Endothelial cell (in vitro differentiated cells): Measurements from ENCODE around the gene WDR93. TPM values are rescaled to one million over a fixed set of nuclear protein-coding genes. Genes with fewer than 3 reads are reported as not detected.

Source experiments
- DNase-seq: peaks from one replicate; pipeline ENCODE4 v3.0.0; 2021; ENCODE audit warnings: low spot score
- H3K27ac Mint-ChIP-seq: one replicate; pipeline ENCODE4 v1.8.0; 2021; ENCODE audit warnings: mixed read lengths, inconsistent platforms; ENCODE audit not compliant: unreplicated experiment
- H3K27me3 Mint-ChIP-seq: one replicate; pipeline ENCODE4 v1.8.0; 2021; ENCODE audit warnings: mild to moderate bottlenecking, moderate library complexity, mixed read lengths, inconsistent platforms; ENCODE audit not compliant: unreplicated experiment
- H3K36me3 Mint-ChIP-seq: one replicate; pipeline ENCODE4 v1.8.0; 2021; ENCODE audit warnings: mild to moderate bottlenecking, low read depth, mixed read lengths, inconsistent platforms; ENCODE audit not compliant: unreplicated experiment
- H3K4me1 Mint-ChIP-seq: one replicate; pipeline ENCODE4 v1.8.0; 2021; ENCODE audit warnings: mild to moderate bottlenecking, mixed read lengths, inconsistent platforms; ENCODE audit not compliant: unreplicated experiment
- H3K4me3 Mint-ChIP-seq: one replicate; pipeline ENCODE4 v1.8.0; 2021; ENCODE audit warnings: mild to moderate bottlenecking, mixed read lengths, inconsistent platforms; ENCODE audit not compliant: unreplicated experiment
- H3K9me3 Mint-ChIP-seq: one replicate; pipeline ENCODE4 v1.8.0; 2021; ENCODE audit warnings: mixed read lengths, inconsistent platforms; ENCODE audit not compliant: unreplicated experiment
- CTCF ChIP-seq: fragments of 200-600 bp; sonication (generic); IDR thresholded peaks from one replicate; pipeline ENCODE4 v1.5.0; 2021; ENCODE audit warnings: antibody characterized with exemption; ENCODE audit not compliant: unreplicated experiment
- total RNA-seq: library from RNA; stranded (reverse); fragmentation: NEBNext Ultra II Directional; extraction: Animal tissue kit (Norgen Biotek cat#: 25700); gene quantifications from one replicate; pipeline ENCODE4 v1.2.1, GENCODE V29; 2021; ENCODE audit not compliant: unreplicated experiment

WDR93 gene
- total RNA-seq, 1 donor from 2014 or later, result 0.13 TPM

DNA sequence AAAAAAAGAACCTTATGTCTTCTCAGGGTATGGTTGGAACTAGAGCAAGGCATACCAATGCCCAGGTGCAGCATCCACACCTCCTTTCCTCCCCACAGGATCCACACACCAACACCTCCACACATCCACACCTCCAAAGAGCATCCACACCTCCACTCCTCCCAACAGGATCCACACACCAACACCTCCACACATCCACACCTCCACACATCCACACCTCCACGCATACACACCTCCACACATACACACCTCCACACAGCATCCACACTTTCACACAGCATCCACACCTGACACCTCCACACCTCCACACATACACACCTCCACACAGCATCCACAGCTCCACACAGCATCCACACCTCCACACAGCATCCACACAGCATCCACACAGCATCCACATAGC, 55.2 kb downstream of the WDR93 start:
- H3K4me1 Mint-ChIP-seq, result no peaks in the 10 kb centered on the region
- H3K27me3 Mint-ChIP-seq, result peaks cover 7% of the 10 kb centered on the region
- no peak overlapping the region for H3K27ac Mint-ChIP-seq
- no peak for TF ChIP-seq CTCF
- no peaks in the 10 kb centered on the region for H3K9me3 Mint-ChIP-seq
- H3K4me3 Mint-ChIP-seq, result no peak overlapping the region
- DNase-seq, result no peak
- H3K36me3 Mint-ChIP-seq, result no peaks in the 10 kb centered on the region

DNA sequence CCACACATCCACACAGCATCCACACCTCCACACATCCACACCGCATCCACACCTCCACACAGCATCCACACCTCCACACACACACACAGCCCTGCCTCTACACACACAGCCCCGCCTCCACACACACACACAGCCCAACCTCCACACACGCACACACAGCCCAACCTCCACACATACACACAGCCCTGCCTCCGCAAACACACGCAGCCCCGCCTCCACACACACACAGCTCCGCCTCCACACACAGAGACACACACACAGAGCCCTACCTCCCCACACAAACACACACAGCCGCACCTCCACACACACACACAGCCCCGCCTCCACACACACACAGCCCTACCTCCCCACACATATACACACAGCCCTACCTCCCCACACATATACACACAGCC, 55.8 kb downstream of the WDR93 start:
- DNase-seq, result no peak
- H3K4me1 Mint-ChIP-seq, result no peaks in the 10 kb centered on the region
- H3K9me3 Mint-ChIP-seq, result no peaks in the 10 kb centered on the region
- no peak overlapping the region for H3K27ac Mint-ChIP-seq
- H3K27me3 Mint-ChIP-seq, result peaks cover 7% of the 10 kb centered on the region
- TF ChIP-seq CTCF, result no peak
- no peak overlapping the region for H3K4me3 Mint-ChIP-seq
- no peaks in the 10 kb centered on the region for H3K36me3 Mint-ChIP-seq

GRCh38 chr15:89747708-89748682, 57.4 kb downstream of the WDR93 start:
- H3K27me3 Mint-ChIP-seq, result peaks cover 7% of the 10 kb centered on the region
- no peaks in the 10 kb centered on the region for H3K9me3 Mint-ChIP-seq
- H3K4me3 Mint-ChIP-seq, result no peak overlapping the region
- no peaks in the 10 kb centered on the region for H3K4me1 Mint-ChIP-seq
- H3K27ac Mint-ChIP-seq, result no peak overlapping the region
- H3K36me3 Mint-ChIP-seq, result no peaks in the 10 kb centered on the region
- no peak for TF ChIP-seq CTCF
- no peak for DNase-seq

DNA sequence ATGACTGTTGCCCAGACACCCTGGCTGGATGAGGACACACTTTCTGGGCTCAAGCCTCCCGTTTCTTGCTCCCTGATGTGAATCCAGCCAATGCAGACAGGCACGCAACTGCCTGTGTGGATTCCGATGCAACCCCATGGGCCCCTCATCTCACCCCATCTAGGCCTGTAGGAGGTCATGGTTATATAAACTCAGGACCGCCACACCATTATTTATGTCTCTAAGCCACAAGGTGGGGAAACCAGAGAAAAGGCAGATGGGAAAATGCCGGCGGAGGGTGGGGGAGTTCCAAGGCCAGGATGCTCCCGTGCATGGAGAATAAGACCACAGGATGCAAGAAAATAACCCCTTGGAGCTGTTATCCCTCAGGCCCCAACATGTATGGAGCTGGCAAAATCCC, 58.4 kb downstream of the WDR93 start:
- H3K27ac Mint-ChIP-seq, result no peak overlapping the region
- peaks cover 7% of the 10 kb centered on the region for H3K27me3 Mint-ChIP-seq
- no peak overlapping the region for H3K4me3 Mint-ChIP-seq
- no peaks in the 10 kb centered on the region for H3K9me3 Mint-ChIP-seq
- TF ChIP-seq CTCF, result no peak
- no peaks in the 10 kb centered on the region for H3K4me1 Mint-ChIP-seq
- no peaks in the 10 kb centered on the region for H3K36me3 Mint-ChIP-seq
- no peak for DNase-seq

GRCh38 chr15:89749526-89749925, 58.9 kb downstream of the WDR93 start:
- TF ChIP-seq CTCF, result no peak
- H3K4me3 Mint-ChIP-seq, result peak overlapping the region; percentile 56
- H3K36me3 Mint-ChIP-seq, result no peaks in the 10 kb centered on the region
- H3K9me3 Mint-ChIP-seq, result no peaks in the 10 kb centered on the region
- H3K4me1 Mint-ChIP-seq, result no peaks in the 10 kb centered on the region
- DNase-seq, result no peak
- no peak overlapping the region for H3K27ac Mint-ChIP-seq
- H3K27me3 Mint-ChIP-seq, result peaks cover 7% of the 10 kb centered on the region
